GM18520 (cell line): ENCODE data around the gene DNAJC16.

Experiments used
- ATAC-seq: cut with Tn5 transposase; IDR thresholded peaks from one replicate; pipeline ENCODE4 v1.9.1; 2021; ENCODE audit not compliant: unreplicated experiment

DNAJC16 gene

GRCh38 chr1:15618655-15619525 lies 92.2 kb downstream of the DNAJC16 start:
- ATAC-seq, result no peak

DNA sequence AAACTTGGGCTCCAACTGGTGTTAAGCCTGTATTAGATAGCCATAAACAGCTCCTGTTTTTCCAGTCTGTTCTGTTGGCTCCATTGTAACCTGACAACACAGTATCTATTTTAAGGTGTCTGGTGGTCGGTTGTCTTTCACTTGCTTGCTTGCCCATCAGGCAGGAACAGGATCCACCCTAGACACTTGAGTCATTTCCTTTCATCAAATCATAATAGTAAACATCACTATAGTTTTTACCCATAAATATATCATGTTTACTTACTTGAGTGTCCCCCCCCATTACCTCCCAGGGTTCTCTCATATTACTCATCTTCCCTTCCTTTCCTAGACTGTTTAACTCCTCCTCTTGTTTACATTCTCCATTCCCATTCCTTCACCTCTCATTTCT lies 93.5 kb downstream of the DNAJC16 start:
- ATAC-seq, result no peak

GRCh38 chr1:15620902-15621682 lies 94.4 kb downstream of the DNAJC16 start:
- ATAC-seq, result no peak

DNA sequence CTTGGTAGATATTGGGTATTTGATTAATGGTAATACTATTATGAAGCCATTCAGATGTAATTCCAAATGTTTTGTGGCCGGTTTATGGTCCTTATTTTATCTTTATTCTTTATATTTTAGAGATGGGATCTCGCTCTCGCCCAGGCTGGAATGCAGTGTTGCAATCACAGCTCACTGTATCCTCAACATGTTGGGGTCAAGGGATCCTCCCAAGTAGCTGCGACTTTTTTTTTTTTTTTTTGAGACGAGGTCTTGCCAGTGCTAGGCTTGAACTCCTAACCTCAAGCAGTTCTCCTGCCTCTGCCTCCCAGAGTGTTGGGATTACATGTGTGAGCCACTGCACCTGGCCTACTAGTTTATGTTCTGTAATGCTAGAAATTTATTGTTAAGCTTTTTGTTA lies 95.3 kb downstream of the DNAJC16 start:
- ATAC-seq, result no peak

DNA sequence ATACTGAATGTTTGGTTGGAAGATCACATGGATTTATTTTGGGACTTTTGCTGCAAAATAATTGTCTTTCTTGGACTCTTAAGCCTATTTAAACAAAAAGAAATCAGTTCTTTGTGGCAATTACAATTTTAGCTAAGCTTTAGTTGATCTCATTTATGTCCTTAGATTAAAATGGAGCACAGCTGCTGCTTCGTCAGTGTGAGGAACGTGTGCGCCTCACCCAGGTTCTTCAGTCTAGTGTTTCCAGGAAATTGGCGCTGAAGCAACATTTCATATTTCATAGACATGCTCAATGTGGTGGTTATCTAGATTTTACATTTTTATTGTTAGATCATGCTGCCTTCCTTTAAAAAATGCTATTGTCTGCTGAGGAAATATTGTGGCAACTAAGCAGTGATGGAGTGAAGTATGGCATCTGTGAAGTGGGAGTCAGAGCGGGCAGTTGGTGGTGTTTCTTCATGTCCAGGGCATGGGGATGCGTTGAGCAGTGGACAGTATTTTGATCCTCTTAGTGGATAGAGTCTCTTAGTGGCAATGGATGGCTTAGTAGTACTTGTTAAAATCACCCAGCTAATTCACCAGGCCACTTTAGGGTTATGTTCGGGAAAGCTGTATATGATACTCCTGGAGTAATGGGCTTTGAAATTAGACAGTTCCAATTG lies 96.2 kb downstream of the DNAJC16 start:
- ATAC-seq, result no peak

GRCh38 chr1:15623435-15623834 lies 96.8 kb downstream of the DNAJC16 start:
- no peak for ATAC-seq

DNA sequence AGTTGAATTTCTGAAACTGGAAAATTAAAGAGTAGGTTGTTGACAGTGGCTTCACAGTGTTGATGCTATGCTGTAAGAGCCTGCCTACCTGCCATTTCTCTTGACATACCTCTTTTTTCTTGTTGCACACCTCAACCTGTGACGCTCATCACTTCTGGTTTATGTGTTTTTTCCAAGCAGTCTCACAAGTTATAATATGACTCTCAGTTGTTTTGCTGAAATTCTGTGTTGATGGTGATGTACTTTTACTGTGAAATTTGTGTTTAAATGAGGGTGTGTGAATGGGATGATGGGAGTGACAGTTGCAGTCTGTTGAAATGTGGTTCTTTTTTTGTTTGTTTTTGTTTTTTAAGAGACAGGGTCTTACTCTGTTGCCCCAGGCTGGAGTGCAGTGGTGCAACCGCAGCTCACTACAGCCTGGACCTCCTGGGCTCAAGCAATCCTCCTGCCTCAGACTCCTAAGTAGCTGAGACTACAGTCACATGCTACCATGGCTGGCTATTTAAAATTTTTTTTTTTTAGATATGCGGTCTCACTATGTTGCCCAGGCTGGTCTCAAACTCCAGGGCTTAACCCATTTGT lies 97.6 kb downstream of the DNAJC16 start:
- ATAC-seq, result no peak

GRCh38 chr1:15625056-15625917 lies 98.6 kb downstream of the DNAJC16 start:
- ATAC-seq, result no peak
